ENCODE data around the gene PIK3R2.
A peak's percentile ranks its signal among the peaks of the same experiment; 100 is the strongest.
"Not testable (repeated sequence)": the region's sequence is repeated elsewhere in the genome, so short reads cannot be mapped to it uniquely, and the experiment has no call there.

Gene PIK3R2

DNA sequence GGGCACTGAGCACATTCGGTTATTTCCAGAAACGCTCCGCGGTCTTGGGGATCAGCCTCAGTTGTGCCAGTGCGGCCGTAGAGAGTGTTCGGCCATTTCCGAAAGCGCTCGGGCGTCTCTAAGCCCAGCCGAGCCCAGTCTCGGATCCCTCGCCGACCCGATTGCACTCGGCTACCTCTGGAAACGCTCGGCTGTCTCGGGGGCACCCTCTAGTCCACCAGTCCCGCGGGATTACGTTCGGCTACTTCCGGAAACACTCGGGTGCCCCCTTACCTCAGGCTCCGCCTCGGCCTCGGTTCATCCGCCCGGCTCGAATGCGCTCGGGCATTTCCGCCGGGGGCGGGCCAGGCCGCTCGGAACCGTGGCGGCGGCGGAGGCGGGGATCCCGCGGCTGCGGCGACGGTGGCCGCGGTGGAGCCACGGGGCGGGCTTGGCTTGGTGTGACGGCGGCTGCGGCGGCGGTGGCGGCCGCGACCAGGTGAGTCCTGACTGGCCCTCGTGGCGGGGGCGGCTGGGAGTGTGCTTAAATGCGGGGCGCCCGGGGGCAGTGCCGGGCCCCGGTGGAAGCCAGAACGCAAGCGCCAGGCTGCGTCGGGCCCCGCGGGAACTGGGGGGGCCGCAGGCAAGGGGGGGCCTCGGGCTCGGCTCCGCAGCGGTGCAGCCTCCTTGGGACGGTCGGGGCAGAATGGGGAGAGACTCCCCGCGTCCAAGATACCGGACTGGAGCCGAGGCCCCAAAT is at the start of gene PIK3R2:
Gene PIK3R2, plus strand, starts transcription at position 347 of the 739 bp plus-strand sequence. CDS start 2,717 bp downstream, outside the sequence.
- DNase-seq (ENCODE audit: low spot score) = peak; percentile 99

DNA sequence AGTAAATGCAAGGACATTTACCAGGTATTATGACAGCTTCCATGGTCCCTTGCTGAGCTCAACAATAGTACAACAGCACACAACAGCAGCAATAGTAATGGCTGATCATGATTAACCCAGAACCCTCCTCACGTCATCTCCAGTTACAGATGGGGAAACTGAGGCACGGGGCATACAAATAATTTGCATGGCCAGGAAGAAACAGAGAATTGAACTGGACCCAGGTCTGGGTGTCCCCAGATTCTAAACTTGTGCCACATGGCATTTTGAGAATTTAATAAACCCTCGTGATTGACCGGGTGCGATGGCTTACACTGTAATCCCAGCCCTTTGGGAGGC is 48.2 kb upstream of the PIK3R2 start:
- no peak for DNase-seq (ENCODE audit: low spot score)

GRCh38 chr19:18105259-18105658 is 47.7 kb upstream of the PIK3R2 start:
- not testable (repeated sequence) for DNase-seq (ENCODE audit: low spot score)

GRCh38 chr19:18107235-18107634 is 45.7 kb upstream of the PIK3R2 start:
- no peak for DNase-seq (ENCODE audit: low spot score)

DNA sequence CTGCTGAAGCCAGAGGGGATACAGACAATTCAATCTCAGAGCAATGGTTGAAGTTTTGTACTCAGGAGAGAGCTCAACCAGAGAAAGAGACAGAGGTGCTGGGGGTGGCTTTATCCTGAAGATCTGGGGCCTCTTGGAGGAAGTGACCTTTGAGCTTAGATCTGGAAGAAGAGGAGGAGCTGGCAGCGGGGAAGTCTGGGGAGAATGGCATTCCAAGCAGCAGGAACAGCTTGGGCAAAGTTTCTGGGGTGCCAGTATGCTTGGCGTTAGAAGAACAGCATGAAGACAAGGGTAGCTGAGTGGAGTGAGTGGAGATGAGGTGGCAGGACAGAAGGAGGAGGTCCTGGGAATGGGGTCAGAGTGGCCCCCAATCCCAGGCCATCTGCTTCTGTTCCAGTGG is 44.1 kb upstream of the PIK3R2 start:
- no peak for DNase-seq (ENCODE audit: low spot score)

DNA sequence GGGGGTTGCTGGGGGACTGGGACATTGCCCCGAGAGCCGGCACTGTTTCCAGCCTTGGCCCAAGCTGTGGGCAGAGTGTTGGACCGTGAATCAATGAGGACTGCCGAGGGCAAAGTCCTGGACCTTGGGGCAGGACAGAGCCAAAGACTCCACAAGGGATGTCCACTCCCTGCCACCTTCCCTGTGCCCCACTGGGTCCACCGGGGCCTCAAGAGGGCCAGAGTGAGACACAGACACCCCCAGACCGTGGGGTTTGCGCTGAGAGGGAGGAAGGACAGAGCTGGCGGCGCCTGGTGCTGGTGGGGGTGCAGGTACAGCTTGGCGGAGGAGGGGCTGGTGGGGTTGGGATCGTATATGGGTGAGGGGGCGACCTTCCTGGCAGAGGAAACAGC is 43.6 kb upstream of the PIK3R2 start:
- no peak for DNase-seq (ENCODE audit: low spot score)

GRCh38 chr19:18109733-18110608 is 43.0 kb upstream of the PIK3R2 start:
- no peak for DNase-seq (ENCODE audit: low spot score)

- no peak for DNase-seq (ENCODE audit: low spot score)
These were observed 42.2 kb upstream of the PIK3R2 start for GRCh38 chr19:18110609-18111232.

DNA sequence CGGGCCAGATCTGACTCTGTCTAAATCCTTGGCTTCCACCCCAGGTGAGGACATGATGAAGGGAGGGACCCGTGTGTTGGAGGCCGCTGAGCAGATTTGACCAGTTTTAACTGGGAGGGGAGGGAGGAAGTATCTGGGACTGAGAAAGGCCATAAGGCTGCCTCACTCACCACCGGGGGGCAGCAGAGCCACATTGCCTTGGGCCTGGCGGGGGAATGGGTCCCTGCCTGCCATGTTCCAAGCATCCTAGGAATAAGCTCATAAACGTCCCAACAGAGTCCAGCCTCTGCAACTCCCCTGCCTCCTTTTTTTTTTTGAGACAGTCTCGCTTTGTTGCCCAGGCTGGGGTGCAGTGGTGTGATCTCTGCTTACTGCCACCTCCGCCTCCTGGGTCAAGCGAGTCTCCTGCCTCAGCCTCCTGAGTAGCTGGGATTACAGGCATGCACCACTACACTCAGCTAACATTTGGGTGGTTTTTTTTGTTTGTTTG is 39.9 kb upstream of the PIK3R2 start:
- peak; percentile 76 for DNase-seq (ENCODE audit: low spot score)

DNA sequence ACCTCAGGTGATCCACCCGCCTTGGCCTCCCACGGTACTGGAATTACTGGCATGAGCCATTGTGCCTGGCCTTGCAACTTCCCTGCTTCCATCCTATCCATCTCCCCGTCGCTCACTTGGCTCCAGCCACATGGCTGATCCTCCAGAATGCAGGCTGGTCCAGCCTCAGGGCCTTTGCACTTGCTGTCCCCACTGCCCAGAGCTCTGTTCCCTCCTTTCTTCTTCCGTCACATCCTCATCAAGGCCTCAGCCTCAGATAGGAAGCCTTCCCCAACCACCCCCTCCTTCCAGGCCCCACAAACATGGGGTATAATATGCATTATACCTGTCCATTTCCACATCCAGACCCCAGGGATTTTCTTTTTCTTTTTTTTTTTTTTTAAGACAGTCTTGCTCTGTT is 39.1 kb upstream of the PIK3R2 start:
- no peak for DNase-seq (ENCODE audit: low spot score)

DNA sequence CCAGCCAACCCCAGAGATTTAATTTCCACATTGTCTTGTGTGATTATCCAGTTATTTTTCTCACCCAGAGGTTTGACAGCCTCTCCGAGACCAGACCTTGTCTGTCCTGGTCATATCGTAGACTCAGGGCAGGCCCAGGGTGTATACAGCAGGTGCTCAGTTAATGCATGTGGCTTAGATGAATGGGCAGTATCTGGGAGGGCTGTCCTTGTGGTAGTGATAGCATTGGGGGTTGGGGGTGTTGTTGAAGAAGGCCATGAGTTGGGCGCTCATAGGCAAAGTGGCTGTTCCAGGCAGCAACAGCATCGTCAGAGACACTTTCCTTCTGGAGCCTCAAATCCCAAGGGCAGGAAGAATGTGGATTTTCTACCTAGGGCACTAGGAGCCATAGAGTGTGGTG is 38.5 kb upstream of the PIK3R2 start:
- no peak for DNase-seq (ENCODE audit: low spot score)

DNA sequence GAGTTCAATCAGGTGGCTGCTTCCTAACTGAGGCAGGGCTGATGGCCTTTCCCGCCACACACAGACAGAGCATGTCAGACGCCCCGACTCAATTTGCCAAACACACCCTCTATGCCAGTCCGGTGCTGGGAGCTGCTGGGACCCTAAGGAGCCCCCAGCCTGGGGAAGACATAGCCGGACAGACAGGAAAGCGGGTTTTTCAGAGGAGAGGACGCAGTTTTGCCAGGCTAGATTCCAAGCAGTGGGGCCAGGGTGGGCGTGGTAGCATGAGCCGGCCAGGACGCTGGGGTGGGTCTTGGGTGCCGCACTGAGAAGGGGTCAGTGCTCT is 35.6 kb upstream of the PIK3R2 start:
- DNase-seq (ENCODE audit: low spot score) = no peak

DNA sequence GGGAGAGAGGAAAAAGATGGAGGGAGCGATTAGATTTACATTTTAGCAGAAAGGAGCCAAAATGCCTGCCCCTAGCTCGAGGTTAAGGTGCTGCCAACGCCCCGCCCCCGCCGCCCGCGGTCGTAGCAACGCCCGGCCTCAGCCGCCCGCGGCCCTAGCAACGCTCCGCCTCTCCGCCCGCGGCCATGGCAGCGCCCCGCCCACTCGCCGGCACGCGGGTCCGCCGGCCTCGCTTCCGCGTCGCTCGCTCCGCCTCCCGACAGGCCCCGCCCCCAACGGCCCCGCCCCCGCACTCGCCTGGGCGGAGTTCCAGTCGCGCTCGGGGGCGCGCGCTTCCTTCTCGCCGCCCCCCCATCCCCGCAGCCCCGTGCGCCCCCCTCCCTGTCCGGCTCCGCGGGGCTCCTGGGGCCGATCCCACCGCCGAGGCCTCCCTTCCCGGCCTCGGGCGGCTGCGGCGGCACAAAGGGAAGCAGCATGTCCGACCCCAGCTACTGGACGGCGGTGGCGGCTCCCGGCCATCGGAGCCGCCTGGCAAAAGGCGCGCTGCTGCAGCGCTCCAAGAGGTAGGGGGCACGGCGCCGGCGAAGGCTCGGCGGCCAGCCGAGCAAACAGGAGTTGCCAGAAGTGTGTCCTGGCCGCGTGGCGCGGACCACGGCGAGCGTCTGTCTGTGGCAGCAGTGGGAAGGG is 35.1 kb upstream of the PIK3R2 start:
- peak; percentile 85 for DNase-seq (ENCODE audit: low spot score)

DNA sequence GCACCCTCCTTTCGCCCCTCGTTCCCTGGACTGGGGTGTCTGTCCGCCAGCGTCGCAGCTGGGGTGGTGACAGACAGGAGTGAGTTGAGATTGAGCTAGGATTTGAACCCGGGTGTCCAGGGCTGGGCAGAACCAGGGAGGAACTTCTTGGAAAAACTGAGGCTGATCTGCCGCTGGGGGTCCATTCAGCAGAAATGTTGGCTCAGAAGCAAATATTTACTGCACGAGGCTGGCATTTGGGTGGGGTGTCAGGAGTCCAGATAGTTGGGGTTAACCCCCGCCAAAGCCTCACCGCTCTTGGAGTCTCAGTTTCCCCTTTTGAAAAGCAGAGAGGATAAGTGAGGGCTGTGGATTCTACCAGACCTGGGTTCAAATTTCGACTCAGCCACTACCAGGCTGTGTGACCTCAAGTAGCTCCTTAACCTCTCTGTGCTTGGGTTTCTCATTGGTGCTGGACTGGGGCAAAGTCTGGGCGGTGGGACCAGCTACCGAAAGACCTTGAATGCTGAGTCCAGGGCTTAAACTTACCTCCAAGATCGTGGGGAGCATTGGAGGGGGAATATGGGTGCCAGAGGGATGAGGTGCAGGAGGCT is 34.4 kb upstream of the PIK3R2 start:
- no peak for DNase-seq (ENCODE audit: low spot score)

DNA sequence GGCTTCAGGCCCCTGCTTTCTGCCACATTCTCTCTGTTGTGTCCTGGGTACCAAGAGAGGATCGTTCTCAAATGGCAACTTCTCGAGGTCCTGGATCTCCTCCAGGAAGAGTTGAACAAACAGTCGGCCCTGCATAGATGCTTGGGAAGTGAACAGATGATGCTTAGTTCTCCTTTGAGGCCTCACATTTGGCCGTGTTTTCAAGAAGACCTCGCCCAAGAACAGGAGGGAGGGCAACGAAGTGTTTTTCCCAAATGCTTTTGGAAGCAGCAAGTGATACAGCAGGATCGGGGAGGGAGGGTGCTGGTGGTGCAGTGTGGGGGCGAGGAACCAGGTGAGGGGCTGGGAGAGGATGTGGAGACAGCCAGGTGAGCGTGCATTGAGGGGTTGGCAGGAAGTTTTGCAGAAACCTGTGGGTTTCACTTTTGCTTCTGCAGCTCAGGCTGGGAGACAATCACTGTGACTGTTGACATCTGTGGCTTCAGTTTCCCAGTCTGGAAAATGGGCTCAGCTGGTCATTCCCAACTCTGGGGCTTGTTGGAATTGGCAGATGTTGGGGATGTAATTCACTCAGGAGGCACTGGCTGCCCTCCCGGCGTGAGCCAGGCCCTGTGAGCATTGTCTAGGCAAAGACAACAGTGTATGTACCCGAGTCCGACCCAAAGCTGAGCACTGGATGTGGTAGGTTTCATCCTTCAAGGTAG is 33.8 kb upstream of the PIK3R2 start:
- DNase-seq (ENCODE audit: low spot score) = no peak

DNA sequence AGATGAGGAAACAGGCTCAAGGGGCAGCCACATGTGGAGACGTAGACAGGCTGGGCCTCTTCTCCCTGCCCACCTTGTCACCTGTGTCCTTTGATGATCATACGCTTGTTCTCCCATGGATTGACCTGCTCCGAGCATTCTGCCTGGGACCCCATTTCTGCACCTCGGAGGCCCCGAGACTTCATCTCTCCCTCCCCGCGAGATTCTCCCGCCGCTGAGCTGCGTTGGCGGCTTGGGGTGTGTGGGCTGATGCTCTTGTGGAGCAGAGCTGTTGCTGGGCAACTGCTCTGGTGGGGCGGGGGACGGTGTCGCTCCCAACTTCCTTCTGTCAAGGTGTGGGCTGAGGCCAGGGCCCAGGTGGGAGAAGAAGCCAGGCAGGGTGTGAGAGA is 33.3 kb upstream of the PIK3R2 start:
- no peak for DNase-seq (ENCODE audit: low spot score)

DNA sequence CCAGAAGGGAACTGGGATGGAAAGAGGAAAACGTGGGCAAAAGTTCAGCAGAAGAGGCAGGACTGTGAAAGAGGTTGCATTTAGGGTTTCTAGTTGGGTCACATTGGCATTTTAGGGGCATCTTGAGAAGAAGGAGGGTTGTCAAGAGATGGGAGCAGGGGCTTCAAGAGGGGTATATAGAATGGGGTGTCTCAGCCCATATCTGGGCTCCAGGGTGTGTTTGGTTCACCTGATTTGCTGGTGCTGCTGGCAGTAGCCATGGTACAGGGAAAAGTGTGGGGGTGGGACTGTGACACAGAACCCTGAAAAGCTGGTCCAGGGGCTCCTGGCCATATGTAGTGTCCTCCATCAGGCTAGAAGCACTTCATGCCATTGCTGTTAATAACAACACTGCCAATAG is 32.8 kb upstream of the PIK3R2 start:
- DNase-seq (ENCODE audit: low spot score) = no peak

DNA sequence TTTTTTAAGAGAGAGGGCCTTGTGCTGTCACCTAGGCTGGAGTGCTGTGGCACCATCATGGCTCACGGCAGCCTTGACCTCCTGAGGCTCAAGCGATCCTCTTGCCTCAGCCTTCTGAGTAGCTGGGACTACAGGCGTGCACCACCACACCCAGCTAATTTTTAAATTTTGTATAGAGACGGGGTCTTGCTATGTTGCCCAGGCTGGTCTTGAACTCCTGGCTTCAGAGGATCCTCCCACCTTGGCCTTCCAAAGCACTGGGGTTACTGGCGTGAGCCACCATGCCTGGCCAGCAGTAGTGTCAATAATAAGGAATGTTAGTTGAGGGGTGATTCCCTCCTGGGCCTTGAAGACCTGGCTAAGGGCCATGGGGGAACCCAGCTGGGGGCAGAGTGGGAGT is 31.8 kb upstream of the PIK3R2 start:
- no peak for DNase-seq (ENCODE audit: low spot score)

GRCh38 chr19:18122424-18122823 is 30.5 kb upstream of the PIK3R2 start:
- no peak for DNase-seq (ENCODE audit: low spot score)

DNA sequence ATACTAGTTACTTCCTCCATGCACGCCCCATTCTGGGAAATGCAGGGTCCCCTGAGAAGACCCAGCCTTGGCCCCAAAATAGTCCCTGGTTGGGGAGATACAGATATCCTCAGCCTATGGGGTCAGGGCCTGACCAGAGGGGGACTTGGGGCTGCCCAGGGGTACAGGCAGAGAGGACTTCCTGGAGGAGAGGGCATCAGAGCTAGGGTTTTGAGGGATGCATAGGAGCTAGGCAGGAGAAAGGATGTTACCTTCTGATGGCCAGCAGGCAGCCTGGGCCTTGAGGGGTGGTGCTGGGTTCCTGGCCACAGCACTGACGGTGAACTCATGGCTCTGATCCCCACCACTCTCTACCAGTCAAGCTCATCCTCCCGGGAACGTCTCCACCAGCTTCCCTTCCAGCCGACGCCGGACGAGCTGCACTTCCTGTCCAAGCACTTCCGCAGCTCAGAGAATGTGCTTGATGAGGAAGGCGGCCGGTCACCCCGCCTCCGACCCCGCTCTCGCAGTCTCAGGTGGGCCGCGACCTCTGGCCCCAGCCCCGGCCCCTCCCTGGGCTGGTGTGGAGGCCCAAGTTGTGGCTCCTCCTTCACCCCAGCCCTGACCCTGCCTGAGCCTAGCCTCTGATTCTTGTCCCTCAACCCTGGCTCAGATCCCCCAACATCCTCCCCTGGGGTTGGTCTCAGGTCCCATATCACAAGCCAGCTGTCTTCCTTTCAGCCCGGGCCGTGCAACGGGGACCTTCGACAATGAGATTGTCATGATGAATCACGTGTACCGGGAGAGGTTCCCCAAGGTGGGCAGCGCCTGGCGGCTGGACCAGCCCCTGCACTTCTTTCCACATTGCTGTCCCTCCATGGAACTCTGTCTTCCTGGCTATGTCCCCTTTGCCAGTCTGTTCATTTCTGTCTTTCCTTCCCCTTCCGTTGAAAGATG is 29.8 kb upstream of the PIK3R2 start:
- peak; percentile 89 for DNase-seq (ENCODE audit: low spot score)

Data from kidney capillary endothelial cell (primary cell).